ENCODE data around the gene RNF220.
"Not testable (repeated sequence)": the region's sequence is repeated elsewhere in the genome, so short reads cannot be mapped to it uniquely, and the experiment has no call there.

RNF220 gene

DNA sequence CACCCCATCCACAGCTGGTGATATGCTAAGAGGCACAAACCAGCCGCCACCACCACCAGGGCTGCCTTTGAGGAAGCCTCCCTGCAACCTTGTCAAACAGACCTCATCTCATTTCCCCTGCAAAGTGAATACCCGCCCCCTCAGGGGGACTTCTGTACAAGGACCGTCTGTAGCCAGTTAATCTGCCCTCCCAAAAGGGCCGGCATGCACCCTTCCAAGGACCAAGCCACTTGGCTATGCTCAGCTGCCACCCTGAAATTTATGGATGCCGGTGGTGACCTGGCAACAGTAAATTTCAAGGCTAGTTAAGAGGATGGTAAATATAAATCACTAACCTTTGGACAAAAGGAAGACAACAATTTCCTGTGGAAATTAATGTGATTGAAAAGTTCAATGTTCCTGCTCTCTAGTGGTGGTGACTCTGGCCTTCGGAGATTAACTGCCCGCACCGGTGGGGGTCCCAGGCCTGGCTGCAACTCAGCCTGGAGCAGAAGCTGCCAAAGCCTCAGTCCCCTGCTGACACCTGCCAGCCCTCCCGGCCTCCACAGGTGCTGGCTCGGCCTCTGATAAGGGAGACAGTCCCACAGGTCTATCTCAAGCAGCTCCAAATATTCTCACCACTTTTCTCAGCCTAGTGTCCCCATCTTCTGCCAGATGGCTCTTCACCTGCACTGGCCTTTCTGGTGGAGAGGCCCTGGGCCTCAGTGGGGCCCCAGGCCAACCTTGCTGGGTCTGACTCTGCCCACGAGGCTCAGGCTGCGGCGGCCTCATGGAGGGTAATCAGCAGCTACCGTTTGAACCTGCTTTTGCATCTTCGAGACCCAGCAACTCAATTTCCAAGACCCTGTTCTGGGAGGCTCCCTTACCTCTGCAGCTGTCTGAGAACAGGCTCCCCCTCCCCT is 257.0 kb downstream of the RNF220 start:
- no peak overlapping the region for H3K27ac ChIP-seq (ENCODE audit: low read length)
- no peak overlapping the region for H3K4me3 ChIP-seq (ENCODE audit: low read depth in 1 of 2, low read length in 2 of 2)
- H3K36me3 ChIP-seq (ENCODE audit: control insufficient read depth in 1 of 2, insufficient read depth in 2 of 2, low read length in 2 of 2) = peaks cover 0 to 5% of the 10 kb centered on the region in 2 donors
- H3K4me1 ChIP-seq (ENCODE audit: control insufficient read depth in 1 of 2, insufficient read depth in 2 of 2, low read length in 2 of 2) = no peaks in the 10 kb centered on the region
- no peaks in the 10 kb centered on the region for H3K9me3 ChIP-seq (ENCODE audit: control insufficient read depth in 1 of 2, low read length in 2 of 2)
- no peaks in the 10 kb centered on the region for H3K27me3 ChIP-seq (ENCODE audit: low read depth, low read length)

- Histone ChIP-seq H3K36me3 (ENCODE audit: control insufficient read depth in 1 of 2, insufficient read depth in 2 of 2, low read length in 2 of 2) (peaks cover 0 to 5% of the 10 kb centered on the region in 2 donors), H3K27ac (ENCODE audit: low read length) (no peak overlapping the region), H3K9me3 (ENCODE audit: control insufficient read depth in 1 of 2, low read length in 2 of 2) (no peaks in the 10 kb centered on the region), H3K4me3 (ENCODE audit: low read depth in 1 of 2, low read length in 2 of 2) (no peak overlapping the region), H3K27me3 (ENCODE audit: low read depth, low read length) (no peaks in the 10 kb centered on the region), H3K4me1 (ENCODE audit: control insufficient read depth in 1 of 2, insufficient read depth in 2 of 2, low read length in 2 of 2) (no peaks in the 10 kb centered on the region)
Observed at GRCh38 chr1:44662683-44663030, 257.6 kb downstream of the RNF220 start.

DNA sequence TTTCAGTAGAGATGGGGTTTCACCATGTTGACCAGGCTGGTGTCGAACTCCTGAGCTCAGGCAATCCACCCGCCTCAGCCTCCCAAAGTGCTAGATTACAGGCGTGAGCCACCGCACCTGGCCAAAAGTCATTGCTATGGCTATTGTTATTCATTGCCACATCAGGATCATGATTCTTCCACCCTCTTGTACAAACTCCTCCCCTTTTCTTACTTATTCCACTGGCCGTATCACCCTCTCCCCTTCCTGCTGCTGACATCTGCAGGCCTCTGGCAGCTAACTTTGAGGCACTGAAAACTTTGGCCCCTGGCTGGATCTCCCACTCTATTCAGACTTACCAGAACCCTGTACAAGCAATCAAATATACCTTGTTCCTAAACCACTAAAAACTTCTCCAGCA is 258.4 kb downstream of the RNF220 start:
- no peaks in the 10 kb centered on the region for H3K4me1 ChIP-seq (ENCODE audit: control insufficient read depth in 1 of 2, insufficient read depth in 2 of 2, low read length in 2 of 2)
- H3K27me3 ChIP-seq (ENCODE audit: low read depth, low read length) = no peaks in the 10 kb centered on the region
- H3K36me3 ChIP-seq (ENCODE audit: control insufficient read depth in 1 of 2, insufficient read depth in 2 of 2, low read length in 2 of 2) = peaks cover 0 to 5% of the 10 kb centered on the region in 2 donors
- no peak overlapping the region for H3K4me3 ChIP-seq (ENCODE audit: low read depth in 1 of 2, low read length in 2 of 2)
- no peaks in the 10 kb centered on the region for H3K9me3 ChIP-seq (ENCODE audit: control insufficient read depth in 1 of 2, low read length in 2 of 2)
- H3K27ac ChIP-seq (ENCODE audit: low read length) = no peak overlapping the region

- Histone ChIP-seq H3K9me3 (ENCODE audit: control insufficient read depth in 1 of 2, low read length in 2 of 2) (no peaks in the 10 kb centered on the region), H3K4me3 (ENCODE audit: low read depth in 1 of 2, low read length in 2 of 2) (no peak overlapping the region), H3K27me3 (ENCODE audit: low read depth, low read length) (no peaks in the 10 kb centered on the region), H3K36me3 (ENCODE audit: control insufficient read depth in 1 of 2, insufficient read depth in 2 of 2, low read length in 2 of 2) (no peaks in the 10 kb centered on the region), H3K27ac (ENCODE audit: low read length) (no peak overlapping the region), H3K4me1 (ENCODE audit: control insufficient read depth in 1 of 2, insufficient read depth in 2 of 2, low read length in 2 of 2) (no peaks in the 10 kb centered on the region)
Observed at GRCh38 chr1:44664730-44665370, 259.8 kb downstream of the RNF220 start.

DNA sequence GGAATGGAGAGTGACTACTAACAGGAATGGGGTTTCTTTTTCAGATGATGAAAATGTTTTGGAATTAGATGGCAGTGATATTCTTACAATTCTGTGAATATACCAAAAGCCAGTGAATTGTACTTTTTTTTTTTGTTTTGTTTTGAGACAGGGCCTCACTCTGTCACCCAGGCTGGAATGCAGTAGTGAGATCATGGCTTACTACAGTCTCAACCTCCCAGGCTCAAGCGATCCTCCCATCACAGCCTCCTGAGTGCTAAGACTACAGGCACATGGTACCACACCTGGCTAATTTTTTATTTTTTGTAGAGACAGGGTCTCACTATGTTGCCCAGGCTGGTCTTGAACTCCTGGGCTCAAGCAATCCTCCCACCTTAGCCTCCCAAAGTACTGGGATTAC is 261.7 kb downstream of the RNF220 start:
- not testable (repeated sequence) for H3K4me3 ChIP-seq (ENCODE audit: low read depth in 1 of 2, low read length in 2 of 2); H3K27me3 ChIP-seq (ENCODE audit: low read depth, low read length); H3K9me3 ChIP-seq (ENCODE audit: control insufficient read depth in 1 of 2, low read length in 2 of 2)

DNA sequence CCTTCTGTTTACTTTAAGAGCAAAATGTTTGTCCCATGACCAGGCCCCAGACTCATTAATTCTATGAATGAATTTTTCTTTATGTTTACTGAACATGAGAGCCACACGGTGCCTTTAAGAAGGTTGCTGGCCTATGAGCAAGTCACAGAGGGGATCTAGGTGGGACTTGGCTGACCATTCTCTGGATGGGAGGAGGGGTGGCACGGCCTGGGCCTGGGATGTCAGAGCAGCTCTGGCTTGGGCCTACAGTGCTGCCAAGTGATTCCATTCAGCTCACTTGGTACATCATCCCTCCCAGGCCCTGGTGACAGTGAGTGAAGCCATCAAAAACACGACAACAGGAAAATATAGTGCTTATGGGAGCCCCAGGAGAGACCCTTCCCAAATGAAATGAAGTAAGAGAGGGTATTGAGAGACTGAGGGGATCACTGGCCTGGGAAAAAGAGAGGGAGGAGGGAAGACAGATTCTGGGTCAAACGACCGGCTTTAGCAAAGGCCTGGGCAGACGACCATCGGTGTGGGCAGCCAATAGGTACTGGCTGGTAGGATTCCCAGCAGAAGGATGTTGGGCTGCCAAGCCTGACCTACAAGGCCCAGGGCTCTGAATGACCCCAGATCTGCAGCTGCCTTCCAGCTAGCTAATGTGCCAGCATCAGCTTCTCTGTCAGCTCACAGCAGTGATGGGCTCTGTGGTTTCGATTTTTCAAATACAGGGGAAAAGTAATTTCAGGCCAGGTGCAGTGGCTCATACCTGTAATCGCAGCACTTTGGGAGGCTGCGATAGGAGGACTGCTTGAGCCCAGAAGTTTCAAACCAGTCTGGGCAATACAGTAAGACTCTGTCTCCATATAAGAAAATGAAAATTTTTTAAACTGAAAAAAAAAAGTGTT is 265.9 kb downstream of the RNF220 start:
- Histone ChIP-seq H3K27ac (ENCODE audit: low read length) (no peak overlapping the region), H3K9me3 (ENCODE audit: control insufficient read depth in 1 of 2, low read length in 2 of 2) (no peaks in the 10 kb centered on the region)

More for the DNA sequence above, 261.7 kb downstream of the RNF220 start:
- H3K27ac ChIP-seq (ENCODE audit: low read length); H3K4me1 ChIP-seq (ENCODE audit: control insufficient read depth in 1 of 2, insufficient read depth in 2 of 2, low read length in 2 of 2); H3K36me3 ChIP-seq (ENCODE audit: control insufficient read depth in 1 of 2, insufficient read depth in 2 of 2, low read length in 2 of 2): not testable (repeated sequence)

DNA sequence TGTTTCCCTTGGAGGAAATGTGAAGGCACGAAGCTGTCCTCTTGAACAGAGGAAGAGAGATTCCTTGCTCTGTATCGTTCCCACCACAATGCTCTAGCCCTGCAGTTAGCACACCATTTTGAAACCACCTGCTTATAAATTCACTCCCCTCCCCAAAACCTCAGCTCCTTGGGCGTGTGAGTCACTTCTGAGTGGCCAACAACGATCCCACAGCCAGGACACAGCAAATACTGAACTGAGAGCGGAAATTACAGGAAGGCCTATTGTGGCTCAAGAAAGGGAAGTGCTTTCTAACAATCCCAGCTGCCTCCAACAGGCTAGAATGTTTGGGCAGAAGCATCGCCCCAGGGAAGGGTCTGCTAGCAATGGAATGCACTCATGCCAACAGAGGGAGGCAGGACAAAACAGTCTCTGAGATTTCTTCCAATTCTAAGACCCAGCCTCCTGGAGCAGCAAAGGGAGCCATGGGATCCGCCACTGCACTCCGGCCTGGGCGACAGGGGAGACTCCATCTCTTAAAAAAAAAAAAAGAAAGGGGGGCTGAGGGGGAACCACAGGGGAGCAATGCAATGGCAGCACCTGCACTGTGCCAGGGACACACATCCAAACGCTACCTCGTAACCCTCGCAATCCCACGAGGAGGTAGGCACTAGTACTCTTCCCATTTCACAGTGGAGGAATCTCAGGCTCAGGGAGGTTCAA is 267.4 kb downstream of the RNF220 start:
- Histone ChIP-seq H3K9me3 (ENCODE audit: control insufficient read depth in 1 of 2, low read length in 2 of 2) (no peaks in the 10 kb centered on the region), H3K27me3 (ENCODE audit: low read depth, low read length) (no peaks in the 10 kb centered on the region), H3K4me1 (ENCODE audit: control insufficient read depth in 1 of 2, insufficient read depth in 2 of 2, low read length in 2 of 2) (peaks cover 16 to 30% of the 10 kb centered on the region in 2 donors), H3K36me3 (ENCODE audit: control insufficient read depth in 1 of 2, insufficient read depth in 2 of 2, low read length in 2 of 2) (no peaks in the 10 kb centered on the region), H3K4me3 (ENCODE audit: low read depth in 1 of 2, low read length in 2 of 2) (peak overlapping the region; percentile 39 to 72), H3K27ac (ENCODE audit: low read length) (no peak overlapping the region)

More for the DNA sequence above, 265.9 kb downstream of the RNF220 start:
- Histone ChIP-seq H3K4me1 (ENCODE audit: control insufficient read depth in 1 of 2, insufficient read depth in 2 of 2, low read length in 2 of 2) (peaks cover 13 to 24% of the 10 kb centered on the region in 2 donors), H3K27me3 (ENCODE audit: low read depth, low read length) (no peaks in the 10 kb centered on the region), H3K4me3 (ENCODE audit: low read depth in 1 of 2, low read length in 2 of 2) (no peak overlapping the region), H3K36me3 (ENCODE audit: control insufficient read depth in 1 of 2, insufficient read depth in 2 of 2, low read length in 2 of 2) (no peaks in the 10 kb centered on the region)

- H3K4me1 ChIP-seq (ENCODE audit: control insufficient read depth in 1 of 2, insufficient read depth in 2 of 2, low read length in 2 of 2) = peaks cover 16 to 30% of the 10 kb centered on the region in 2 donors
- H3K27ac ChIP-seq (ENCODE audit: low read length) = peak overlapping the region; percentile 93
Observed at GRCh38 chr1:44672961-44673674, 268.1 kb downstream of the RNF220 start.

GRCh38 chr1:44673675-44674112 is 268.6 kb downstream of the RNF220 start:
- Histone ChIP-seq H3K27me3 (ENCODE audit: low read depth, low read length) (no peaks in the 10 kb centered on the region), H3K36me3 (ENCODE audit: control insufficient read depth in 1 of 2, insufficient read depth in 2 of 2, low read length in 2 of 2) (no peaks in the 10 kb centered on the region), H3K9me3 (ENCODE audit: control insufficient read depth in 1 of 2, low read length in 2 of 2) (no peaks in the 10 kb centered on the region), H3K4me1 (ENCODE audit: control insufficient read depth in 1 of 2, insufficient read depth in 2 of 2, low read length in 2 of 2) (peaks cover 16 to 30% of the 10 kb centered on the region in 2 donors), H3K27ac (ENCODE audit: low read length) (peak overlapping the region; percentile 93), H3K4me3 (ENCODE audit: low read depth in 1 of 2, low read length in 2 of 2) (peak overlapping the region; percentile 72 to 90)

More at GRCh38 chr1:44672961-44673674, 268.1 kb downstream of the RNF220 start:
- Histone ChIP-seq H3K4me3 (ENCODE audit: low read depth in 1 of 2, low read length in 2 of 2) (peak overlapping the region; percentile 72 to 90), H3K36me3 (ENCODE audit: control insufficient read depth in 1 of 2, insufficient read depth in 2 of 2, low read length in 2 of 2) (no peaks in the 10 kb centered on the region), H3K9me3 (ENCODE audit: control insufficient read depth in 1 of 2, low read length in 2 of 2) (no peaks in the 10 kb centered on the region), H3K27me3 (ENCODE audit: low read depth, low read length) (no peaks in the 10 kb centered on the region)
